H9 (cell line): Measurements from ENCODE around the gene ARHGEF33. TPM values are rescaled to one million over a fixed set of nuclear protein-coding genes. Genes with fewer than 3 reads are reported as not detected.

Experiments
- DNase-seq: peaks from one replicate; pipeline ENCODE4 v3.0.0-alpha.2; 2017
- H2AFZ ChIP-seq: one replicate; pipeline ENCODE4 v1.6.1; 2013; ENCODE audit warnings: mild to moderate bottlenecking, low read length, control low read depth, moderate library complexity
- H2AK5ac ChIP-seq: 2 replicates; pipeline ENCODE4 v1.6.1; 2013; ENCODE audit warnings: low read length, control low read depth, mixed read lengths; ENCODE audit not compliant: insufficient read length
- H2BK120ac ChIP-seq: one replicate; pipeline ENCODE4 v1.6.1; 2013; ENCODE audit warnings: low read depth, mild to moderate bottlenecking, low read length, control low read depth, inconsistent platforms; ENCODE audit not compliant: poor library complexity, severe bottlenecking
- H2BK12ac ChIP-seq: 2 replicates; pipeline ENCODE4 v1.6.1; 2013; ENCODE audit warnings: low read length, control low read depth, mixed read lengths, low read depth; ENCODE audit not compliant: insufficient read length
- H2BK15ac ChIP-seq: 2 replicates; pipeline ENCODE4 v1.6.1; 2013; ENCODE audit warnings: low read depth, low read length, control low read depth
- H2BK20ac ChIP-seq: one replicate; pipeline ENCODE4 v1.6.1; 2013; ENCODE audit warnings: low read depth, mild to moderate bottlenecking, low read length, control low read depth, inconsistent platforms; ENCODE audit not compliant: poor library complexity, severe bottlenecking
- H2BK5ac ChIP-seq: 2 replicates; pipeline ENCODE4 v1.6.1; 2013; ENCODE audit warnings: low read length, control low read depth, mixed read lengths; ENCODE audit not compliant: insufficient read length
- H3K14ac ChIP-seq: 2 replicates; pipeline ENCODE4 v1.6.1; 2013; ENCODE audit warnings: low read length, control low read depth; ENCODE audit not compliant: insufficient read depth
- H3K18ac ChIP-seq: 2 replicates; pipeline ENCODE4 v1.6.1; 2013; ENCODE audit warnings: low read depth, mild to moderate bottlenecking, mixed read lengths, low read length, control low read depth; ENCODE audit not compliant: insufficient read length
- H3K23ac ChIP-seq: 2 replicates; pipeline ENCODE4 v1.6.1; 2013; ENCODE audit warnings: low read length, control low read depth, mixed read lengths, low read depth; ENCODE audit not compliant: insufficient read length
- H3K23me2 ChIP-seq: 2 replicates; pipeline ENCODE4 v1.6.1; 2013; ENCODE audit warnings: low read depth, mild to moderate bottlenecking, mixed read lengths, low read length, control low read depth; ENCODE audit not compliant: insufficient read length, poor library complexity, severe bottlenecking
- H3K27ac ChIP-seq: 2 replicates; pipeline ENCODE4 v1.5.1; 2013; ENCODE audit warnings: low read length, control low read depth, mixed read lengths, low read depth; ENCODE audit not compliant: insufficient read length
- H3K27me3 ChIP-seq: 2 replicates; pipeline ENCODE4 v1.6.1; 2013; ENCODE audit warnings: low read length, control low read depth, inconsistent platforms; ENCODE audit not compliant: insufficient read depth
- H3K4ac ChIP-seq: 2 replicates; pipeline ENCODE4 v1.6.1; 2013; ENCODE audit warnings: low read depth, mild to moderate bottlenecking, control low read depth, inconsistent platforms, low read length, moderate library complexity
- H3K4me1 ChIP-seq: 2 replicates; pipeline ENCODE4 v1.6.1; 2013; ENCODE audit warnings: low read length, control low read depth, inconsistent platforms; ENCODE audit not compliant: insufficient read depth
- H3K4me2 ChIP-seq: 2 replicates; pipeline ENCODE4 v1.6.1; 2013; ENCODE audit warnings: low read length, control low read depth, mixed read lengths; ENCODE audit not compliant: insufficient read length, insufficient read depth
- H3K56ac ChIP-seq: 2 replicates; pipeline ENCODE4 v1.6.1; 2013; ENCODE audit warnings: low read depth, mild to moderate bottlenecking, mixed read lengths, low read length, control low read depth; ENCODE audit not compliant: insufficient read length
- H3K79me1 ChIP-seq: 2 replicates; pipeline ENCODE4 v1.6.1; 2013; ENCODE audit warnings: low read depth, mild to moderate bottlenecking, moderate library complexity, low read length, control low read depth, inconsistent platforms; ENCODE audit not compliant: insufficient read depth, poor library complexity, severe bottlenecking
- H3K79me2 ChIP-seq: 2 replicates; pipeline ENCODE4 v1.6.1; 2013; ENCODE audit warnings: low read length, control low read depth, inconsistent platforms; ENCODE audit not compliant: insufficient read depth
- H3K9ac ChIP-seq: 2 replicates; pipeline ENCODE4 v1.6.1; 2013; ENCODE audit warnings: low read length, control low read depth, mixed read lengths; ENCODE audit not compliant: insufficient read length; ENCODE audit errors: extremely low read depth
- H3K9me3 ChIP-seq: one replicate; pipeline ENCODE4 v1.6.1; 2013; ENCODE audit warnings: low read depth, low read length, inconsistent platforms; ENCODE audit not compliant: control insufficient read depth
- H3T11ph ChIP-seq: one replicate; pipeline ENCODE4 v1.6.1; 2013; ENCODE audit warnings: mild to moderate bottlenecking, low read length, control low read depth, inconsistent platforms
- H4K20me1 ChIP-seq: one replicate; pipeline ENCODE4 v1.6.1; 2013; ENCODE audit not compliant: control insufficient read depth, insufficient read length, insufficient read depth
- H4K5ac ChIP-seq: 2 replicates; pipeline ENCODE4 v1.6.1; 2013; ENCODE audit warnings: low read depth, mild to moderate bottlenecking, mixed read lengths, low read length, control low read depth; ENCODE audit not compliant: insufficient read length
- H4K8ac ChIP-seq: replicated peaks from 2 replicates; pipeline ENCODE4 v1.6.1; 2013; ENCODE audit warnings: low read length, control low read depth, mixed read lengths, low read depth; ENCODE audit not compliant: insufficient read length
- H4K91ac ChIP-seq: 2 replicates; pipeline ENCODE4 v1.6.1; 2013; ENCODE audit warnings: low read depth, mild to moderate bottlenecking, moderate library complexity, mixed read lengths, low read length, control low read depth; ENCODE audit not compliant: insufficient read length
- H3K27ac Mint-ChIP-seq, 3 experiments: 2 replicates in 2 of 3; 3 replicates in 1 of 3; pipeline ENCODE4 v1.8.0; 2020 to 2021; ENCODE audit warnings: mixed read lengths in 3 of 3, mild to moderate bottlenecking in 1 of 3, moderate library complexity in 1 of 3
- H3K27me3 Mint-ChIP-seq: 2 replicates; pipeline ENCODE4 v1.8.0; 2021; ENCODE audit warnings: low read depth, mild to moderate bottlenecking, moderate library complexity, mixed read lengths
- H3K36me3 Mint-ChIP-seq, 3 experiments: 2 replicates in 2 of 3; 3 replicates in 1 of 3; pipeline ENCODE4 v1.8.0; 2020 to 2021; ENCODE audit warnings: low read depth in 3 of 3, mixed read lengths in 3 of 3; ENCODE audit not compliant: insufficient read depth in 1 of 3
- H3K4me1 Mint-ChIP-seq, 2 experiments: 2 replicates each; pipeline ENCODE4 v1.8.0; 2020; ENCODE audit warnings: mixed read lengths in 2 of 2
- H3K4me3 Mint-ChIP-seq, 2 experiments: 2 replicates in 1 of 2; 3 replicates in 1 of 2; pipeline ENCODE4 v1.8.0; 2020 to 2021; ENCODE audit warnings: mild to moderate bottlenecking in 2 of 2, mixed read lengths in 2 of 2, moderate library complexity in 1 of 2
- H3K9me3 Mint-ChIP-seq, 2 experiments: 2 replicates in 1 of 2; 3 replicates in 1 of 2; pipeline ENCODE4 v1.8.0; 2020; ENCODE audit warnings: mild to moderate bottlenecking in 2 of 2, mixed read lengths in 2 of 2, moderate library complexity in 1 of 2
- CTCF ChIP-seq: fragments of 200-600 bp; sonication (generic); conservative IDR thresholded peaks from 3 replicates; pipeline ENCODE4 v1.8.0; 2021; ENCODE audit warnings: antibody characterized with exemption, mild to moderate bottlenecking
- WGBS: extraction: QIAGEN DNeasy Blood & Tissue Kit; methylation state at CpG from one replicate; pipeline ENCODE4 v1.1.7; 2013; ENCODE audit warnings: missing lambda C conversion rate, low lambda C conversion rate, mixed read lengths; ENCODE audit not compliant: insufficient read length; ENCODE audit errors: extremely low coverage; 5-methylcytosine and 5-hydroxymethylcytosine counted together
- total RNA-seq: library from RNA; stranded (reverse); gene quantifications from 2 replicates; pipeline ENCODE4 v1.2.1, GENCODE V29; 2021

The ARHGEF33 gene
- total RNA-seq, 1 experiment from 2014 or later, result 0.92 TPM

GRCh38 chr2:39008665-39009064, 119.0 kb downstream of the ARHGEF33 start:
- TF ChIP-seq CTCF, result no peak
- Histone ChIP-seq H3K4ac (no peak overlapping the region), H3K4me1 (no peaks in the 10 kb centered on the region), H2BK15ac (no peak overlapping the region), H3K56ac (no peak overlapping the region), H3K23me2 (no peaks in the 10 kb centered on the region), H2AK5ac (no peak overlapping the region), H3K9me3 (no peaks in the 10 kb centered on the region), H3K14ac (no peak overlapping the region), H3K79me2 (no peaks in the 10 kb centered on the region), H2AFZ (no peak overlapping the region), H2BK20ac (no peak overlapping the region), H3K27ac (no peak overlapping the region), H2BK5ac (no peak overlapping the region), H3K9ac (no peak overlapping the region), H4K8ac (no peak overlapping the region), H3K4me2 (no peak overlapping the region), H3K18ac (no peak overlapping the region), H4K20me1 (no peaks in the 10 kb centered on the region), H2BK12ac (no peak overlapping the region), H4K91ac (no peak overlapping the region), H3K79me1 (no peaks in the 10 kb centered on the region), H3K27me3 (no peaks in the 10 kb centered on the region), H4K5ac (no peak overlapping the region), H2BK120ac (no peak overlapping the region), H3T11ph (no peak overlapping the region), H3K23ac (no peak overlapping the region)
- no peak for DNase-seq
- H3K4me3 Mint-ChIP-seq, result no peak overlapping the region
- peaks cover 9 to 15% of the 10 kb centered on the region in 2 experiments for H3K4me1 Mint-ChIP-seq
- no peaks in the 10 kb centered on the region for H3K9me3 Mint-ChIP-seq
- peaks cover 5 to 40% (median 34%) of the 10 kb centered on the region in 3 experiments; a peak in 6 of 7 replicates for H3K36me3 Mint-ChIP-seq
- WGBS, result no CpG with 5 or more reads among the region's 1 CpG
- H3K27ac Mint-ChIP-seq, result peak overlapping the region in 2 of 3 experiments; percentile 26 to 83; a peak in 2 of 7 replicates
- no peaks in the 10 kb centered on the region for H3K27me3 Mint-ChIP-seq
